Left lung (tissue), 10 donors: ENCODE measurements around the gene REEP6. TPM values are rescaled to one million over a fixed set of nuclear protein-coding genes. Genes with fewer than 3 reads are reported as not detected.

Experiments
- ATAC-seq: fragments of 200-7000 bp; cut with Tn5 transposase; one replicate; pipeline ENCODE4 v1.9.1; 2020; ENCODE audit warnings: moderate library complexity
- DNase-seq, 4 donors: peaks; one replicate each; pipeline ENCODE4 v3.0.0-alpha.2; 2013 to 2020
- H3K27ac ChIP-seq, 2 donors: fragments of 200-600 bp; sonication (generic) in 1 of 2; one replicate each; pipeline versions ENCODE4 v1.5.0 to v1.8.0; 2020 to 2021
- H3K27me3 ChIP-seq, 2 donors: fragments of 200-600 bp; sonication (generic) in 1 of 2; one replicate each; pipeline versions ENCODE4 v1.5.0 to v1.8.0; 2020 to 2021
- H3K36me3 ChIP-seq, 2 donors: fragments of 200-600 bp; sonication (generic) in 1 of 2; one replicate each; pipeline versions ENCODE4 v1.5.0 to v1.8.0; 2020 to 2021
- H3K4me1 ChIP-seq, 2 donors: fragments of 200-600 bp; one replicate each; pipeline ENCODE4 v1.8.0; 2021
- H3K4me3 ChIP-seq, 2 donors: fragments of 200-600 bp; sonication (generic) in 1 of 2; one replicate each; pipeline versions ENCODE4 v1.5.0 to v1.8.0; 2020 to 2021; ENCODE audit warnings: mild to moderate bottlenecking in 1 of 2
- H3K9me3 ChIP-seq, 2 donors: fragments of 200-600 bp; sonication (generic) in 1 of 2; one replicate each; pipeline versions ENCODE4 v1.5.0 to v1.8.0; 2020 to 2021
- intact Hi-C, 2 donors: fragments of 100-400 bp; cut with DNase I; formaldehyde crosslinking; loops; one replicate each; pipeline versions ENCODE4 v1.11.2 to v1.14.2; 2022
- polyA plus RNA-seq, 6 donors: library from polyadenylated mRNA; unstranded; fragments of 120-200 nt; gene quantifications; one replicate each; pipeline ENCODE4 v1.2.1, GENCODE V29; 2013; ENCODE audit not compliant: insufficient read length in 6 of 6
- total RNA-seq, 2 donors: library from RNA; stranded (reverse); fragmentation: NEBNext Ultra II Directional; extraction: Animal tissue kit (Norgen Biotek cat#: 25700); gene quantifications; one replicate each; pipeline ENCODE4 v1.2.1, GENCODE V29; 2021
- TF ChIP-seq, protein P1 (sequence below), 2 donors: fragments of 200-600 bp; sonication (generic) in 1 of 2; IDR thresholded peaks; one replicate each; pipeline versions ENCODE4 v1.5.0 to v1.8.0; 2021; ENCODE audit warnings: antibody characterized with exemption in 2 of 2
- donor health status: DM: no; HTN: yes; CAD: no.
- donor health status: DM: no; HTN: no; CAD: no.

Gene REEP6
- total and polyA plus RNA-seq, 8 donors: 1.6 to 5.9 (median 3.7) TPM

DNA sequence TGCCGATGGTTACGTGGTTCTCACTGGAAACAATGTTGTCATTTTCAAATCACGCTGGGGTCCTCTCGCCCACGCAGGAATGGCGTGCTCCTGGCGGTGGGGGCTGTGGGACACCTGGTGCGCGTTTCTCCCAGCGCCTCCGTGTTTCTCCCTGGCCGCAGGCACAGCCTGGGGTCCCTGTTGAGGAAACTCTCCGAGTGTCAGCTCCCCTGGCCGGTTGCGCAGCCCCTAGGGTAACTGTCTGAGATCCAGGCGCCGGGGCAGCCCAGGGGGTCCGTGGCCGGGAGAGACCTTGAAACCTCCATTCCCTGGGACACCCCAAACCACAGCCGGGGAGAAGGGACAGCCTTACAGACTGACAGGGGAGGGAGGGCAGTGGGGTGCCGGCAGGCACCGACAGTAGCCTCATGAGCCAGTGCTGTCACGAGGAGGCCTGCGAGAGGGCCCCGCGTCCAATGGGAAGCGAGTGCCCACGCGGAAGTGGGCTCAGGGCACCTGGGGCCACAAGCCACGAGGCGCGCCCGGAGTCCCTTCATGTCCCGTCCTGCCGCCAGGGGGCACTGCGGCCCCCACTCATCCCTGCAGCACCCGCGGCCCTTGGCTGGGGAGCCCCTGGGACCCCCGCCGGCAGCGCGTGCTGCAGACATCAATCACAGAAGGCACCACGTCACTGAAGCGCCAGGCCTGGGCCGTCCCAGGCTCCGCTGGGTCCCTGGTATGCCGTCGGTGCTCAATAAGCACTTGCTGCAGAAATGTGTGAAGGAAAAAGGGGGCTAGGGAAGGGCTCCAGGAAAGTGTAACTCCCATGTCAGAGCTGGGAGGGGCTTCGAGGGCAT lies 12.3 kb downstream of the REEP6 start:
- ATAC-seq: peak; percentile 5
- H3K27ac ChIP-seq: no peak overlapping the region
- DNase-seq: peak in 2 of 4 donors; percentile 42 to 86

DNA sequence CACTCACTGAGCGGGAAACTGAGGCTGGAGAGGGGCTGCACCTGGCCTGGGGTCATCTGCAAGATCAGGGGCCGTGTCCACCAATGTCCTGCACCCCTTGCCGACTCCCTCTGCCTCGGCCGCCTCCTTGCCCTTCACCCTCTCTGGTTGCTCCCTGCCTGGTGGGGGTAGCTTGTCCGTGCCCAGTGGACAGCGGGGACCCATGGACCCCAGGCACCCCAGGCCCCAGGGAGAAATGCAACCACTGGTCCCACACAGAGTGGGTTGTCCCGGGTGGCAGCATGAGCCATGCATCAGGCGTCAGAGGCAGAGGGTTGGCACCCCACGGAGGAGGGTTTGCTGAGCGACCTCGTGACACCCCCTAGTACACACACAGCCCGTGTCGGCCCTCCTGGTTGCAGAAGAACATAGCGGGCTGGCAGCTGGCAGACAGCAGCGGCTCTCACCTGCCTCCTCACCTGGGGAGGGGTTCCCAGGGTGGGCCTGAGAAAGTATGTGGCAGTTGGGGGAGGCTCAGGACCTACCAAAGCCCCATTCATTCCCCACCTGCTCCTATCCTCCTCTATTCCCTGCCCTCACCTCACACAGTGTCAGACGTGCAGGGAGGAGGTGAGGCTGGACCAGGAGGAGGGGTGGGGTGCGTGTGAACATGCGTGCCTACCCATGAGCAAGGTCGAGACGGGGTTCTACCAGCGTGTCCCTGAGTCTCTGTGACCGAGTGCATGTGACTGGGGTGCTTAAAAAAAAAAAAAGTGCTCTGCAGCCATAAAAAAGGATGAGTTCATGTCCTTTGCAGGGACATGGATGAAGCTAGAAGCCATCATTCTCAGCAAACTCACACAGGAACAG lies 13.2 kb downstream of the REEP6 start:
- no peak for ATAC-seq
- intact Hi-C loops: no loop called here
- DNase-seq: no peak
- no peak overlapping the region for H3K27ac ChIP-seq
- no peaks in the 10 kb centered on the region for H3K9me3 ChIP-seq
- H3K4me1 ChIP-seq: peaks cover 0 to 10% of the 10 kb centered on the region in 2 donors
- H3K27me3 ChIP-seq: peaks cover 20 to 62% of the 10 kb centered on the region in 2 donors
- H3K4me3 ChIP-seq: no peak overlapping the region
- no peaks in the 10 kb centered on the region for H3K36me3 ChIP-seq
- TF ChIP-seq, protein P1, sequence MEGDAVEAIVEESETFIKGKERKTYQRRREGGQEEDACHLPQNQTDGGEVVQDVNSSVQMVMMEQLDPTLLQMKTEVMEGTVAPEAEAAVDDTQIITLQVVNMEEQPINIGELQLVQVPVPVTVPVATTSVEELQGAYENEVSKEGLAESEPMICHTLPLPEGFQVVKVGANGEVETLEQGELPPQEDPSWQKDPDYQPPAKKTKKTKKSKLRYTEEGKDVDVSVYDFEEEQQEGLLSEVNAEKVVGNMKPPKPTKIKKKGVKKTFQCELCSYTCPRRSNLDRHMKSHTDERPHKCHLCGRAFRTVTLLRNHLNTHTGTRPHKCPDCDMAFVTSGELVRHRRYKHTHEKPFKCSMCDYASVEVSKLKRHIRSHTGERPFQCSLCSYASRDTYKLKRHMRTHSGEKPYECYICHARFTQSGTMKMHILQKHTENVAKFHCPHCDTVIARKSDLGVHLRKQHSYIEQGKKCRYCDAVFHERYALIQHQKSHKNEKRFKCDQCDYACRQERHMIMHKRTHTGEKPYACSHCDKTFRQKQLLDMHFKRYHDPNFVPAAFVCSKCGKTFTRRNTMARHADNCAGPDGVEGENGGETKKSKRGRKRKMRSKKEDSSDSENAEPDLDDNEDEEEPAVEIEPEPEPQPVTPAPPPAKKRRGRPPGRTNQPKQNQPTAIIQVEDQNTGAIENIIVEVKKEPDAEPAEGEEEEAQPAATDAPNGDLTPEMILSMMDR (IDR thresholded peaks at IDR 0.05): no peak

More for the DNA sequence above, 12.3 kb downstream of the REEP6 start:
- no peak overlapping the region for H3K4me3 ChIP-seq
- peaks cover 0 to 10% of the 10 kb centered on the region in 2 donors for H3K4me1 ChIP-seq
- no peaks in the 10 kb centered on the region for H3K9me3 ChIP-seq
- no peaks in the 10 kb centered on the region for H3K36me3 ChIP-seq
- peaks cover 20 to 55% of the 10 kb centered on the region in 2 donors for H3K27me3 ChIP-seq
- TF ChIP-seq, protein P1 (IDR thresholded peaks at IDR 0.05): peak; percentile 70 to 73
- intact Hi-C loops: no loop called here

DNA sequence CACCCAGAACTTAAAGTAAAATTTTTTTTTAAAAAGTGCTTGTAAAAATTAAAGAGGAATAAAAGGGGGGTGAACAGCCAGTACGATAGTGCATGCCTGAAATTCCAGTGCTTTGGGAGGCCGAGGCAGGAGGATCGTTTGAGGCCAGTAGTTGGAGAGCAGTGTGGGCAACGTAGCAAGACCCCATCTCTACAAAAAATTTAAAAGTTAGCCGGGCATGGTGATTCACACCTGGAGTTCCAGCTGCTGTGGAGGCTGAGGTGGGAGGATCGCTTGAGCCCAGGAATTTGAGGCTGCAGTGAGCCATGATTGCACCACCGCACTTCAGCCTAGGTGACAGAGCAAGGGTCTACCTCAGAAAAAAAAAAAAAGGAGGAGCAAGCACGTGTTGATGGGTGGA lies 14.0 kb downstream of the REEP6 start:
- no peak for DNase-seq
- intact Hi-C loops: no loop called here
- H3K27me3 ChIP-seq: peaks cover 20 to 68% of the 10 kb centered on the region in 2 donors

DNA sequence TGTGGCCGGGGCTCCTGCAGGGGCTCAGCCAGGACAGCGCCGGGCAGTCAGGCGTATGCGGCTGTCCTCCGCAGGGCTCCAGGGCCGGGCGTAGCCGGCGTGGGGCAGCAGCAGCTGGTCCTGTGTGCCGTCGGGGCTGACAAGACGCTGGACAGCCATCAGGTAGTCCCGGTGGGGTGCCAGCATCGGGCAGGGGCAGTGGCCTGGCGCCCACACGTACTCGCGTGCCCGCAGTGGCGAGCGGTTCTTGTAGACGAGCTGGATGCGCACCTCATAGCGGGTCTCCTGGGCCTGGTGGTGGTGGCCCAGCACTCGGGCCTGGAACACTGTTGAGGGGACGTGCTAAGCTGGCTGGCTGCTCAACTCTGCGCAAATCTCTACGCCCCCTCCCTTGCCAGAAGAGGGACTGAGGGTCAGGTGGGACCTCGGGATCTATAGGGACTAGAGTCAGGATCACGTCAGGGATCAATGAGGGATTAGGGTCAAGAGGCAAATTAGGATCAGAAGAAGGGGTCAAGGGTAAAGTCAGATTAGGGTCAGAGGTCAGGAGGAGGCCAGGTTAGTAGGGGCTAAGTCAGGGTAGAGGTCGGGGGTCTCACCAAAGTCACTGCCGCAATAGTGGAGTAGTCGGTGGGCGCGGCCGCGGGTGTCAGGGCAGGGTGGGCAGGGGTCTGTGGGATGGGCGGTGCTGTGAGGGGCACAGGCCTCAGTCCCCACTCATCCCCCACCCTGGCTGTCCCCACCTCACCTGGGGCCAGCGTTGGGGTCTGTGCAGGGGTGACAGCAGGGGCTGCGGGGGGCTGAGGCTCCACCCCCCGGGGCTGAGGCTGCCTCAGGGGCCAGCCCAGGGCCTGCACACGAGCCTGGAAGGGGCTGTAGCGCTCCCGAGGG lies 15.3 kb downstream of the REEP6 start:
- Histone ChIP-seq H3K27ac (no peak overlapping the region), H3K4me3 (no peak overlapping the region), H3K4me1 (peaks cover 0 to 10% of the 10 kb centered on the region in 2 donors), H3K9me3 (no peaks in the 10 kb centered on the region), H3K36me3 (no peaks in the 10 kb centered on the region), H3K27me3 (peaks cover 20 to 76% of the 10 kb centered on the region in 2 donors)
- intact Hi-C loops: no loop called here
- DNase-seq: peak in 1 of 4 donors; percentile 67
- ATAC-seq: no peak
- TF ChIP-seq, protein P1 (IDR thresholded peaks at IDR 0.05): no peak

More for the DNA sequence above, 14.0 kb downstream of the REEP6 start:
- Histone ChIP-seq H3K9me3 (no peaks in the 10 kb centered on the region), H3K27ac (no peak overlapping the region), H3K36me3 (no peaks in the 10 kb centered on the region), H3K4me3 (no peak overlapping the region), H3K4me1 (peaks cover 0 to 10% of the 10 kb centered on the region in 2 donors)
- ATAC-seq: no peak
- TF ChIP-seq, protein P1 (IDR thresholded peaks at IDR 0.05): no peak
